Measurements from ENCODE around the gene PPP1R18.
A peak's percentile ranks its signal among the peaks of the same experiment; 100 is the strongest.
"Not testable (repeated sequence)": the region's sequence is repeated elsewhere in the genome, so short reads cannot be mapped to it uniquely, and the experiment has no call there.

Gene PPP1R18

GRCh38 chr6:30719791-30720737, 33.6 kb upstream of the PPP1R18 start, which contains the start of gene TUBB:
Gene TUBB, plus strand, starts transcription at chr6:30720352. Its CDS starts 155 bp downstream, at chr6:30720507.
- DNase-seq = peak; percentile 96

GRCh38 chr6:30719356-30719755, 32.9 kb upstream of the PPP1R18 start:
- no peak for DNase-seq

GRCh38 chr6:30717845-30718720, 31.6 kb upstream of the PPP1R18 start:
- DNase-seq = not testable (repeated sequence)

- DNase-seq = peak; percentile 97
Measured at GRCh38 chr6:30717129-30717844, 30.8 kb upstream of the PPP1R18 start, which contains the start of gene MDC1. Gene MDC1, minus strand, starts transcription at chr6:30717281. Its CDS starts 2,106 bp downstream, at chr6:30715175.

- DNase-seq = no peak
Measured at GRCh38 chr6:30716879-30717128, 30.4 kb upstream of the PPP1R18 start.

- DNase-seq = no peak
Measured at GRCh38 chr6:30714263-30714662, 27.8 kb upstream of the PPP1R18 start.

GRCh38 chr6:30712441-30712945, 26.0 kb upstream of the PPP1R18 start:
- DNase-seq = no peak

- no peak for DNase-seq
Measured at GRCh38 chr6:30711758-30712380, 25.4 kb upstream of the PPP1R18 start.

GRCh38 chr6:30709101-30709868, 22.8 kb upstream of the PPP1R18 start:
- DNase-seq = no peak

- DNase-seq = no peak
Measured at GRCh38 chr6:30707281-30707850, 20.9 kb upstream of the PPP1R18 start.

GRCh38 chr6:30705620-30706019, 19.2 kb upstream of the PPP1R18 start:
- no peak for DNase-seq

GRCh38 chr6:30703821-30704220, 17.4 kb upstream of the PPP1R18 start:
- no peak for DNase-seq

- no peak for DNase-seq
Measured at GRCh38 chr6:30703011-30703410, 16.6 kb upstream of the PPP1R18 start.

- DNase-seq = no peak
Measured at GRCh38 chr6:30700340-30700739, 13.9 kb upstream of the PPP1R18 start.

- DNase-seq = no peak
Measured at GRCh38 chr6:30696432-30696831, 10.0 kb upstream of the PPP1R18 start.

- DNase-seq = no peak
Measured at GRCh38 chr6:30691208-30691847, 4.9 kb upstream of the PPP1R18 start.

GRCh38 chr6:30690403-30691207, 4.2 kb upstream of the PPP1R18 start, which contains the start of gene NRM:
Gene NRM, minus strand, starts transcription at chr6:30690984. Its CDS starts 10 bp downstream, at chr6:30690974.
- DNase-seq = peak; percentile 90

- no peak for DNase-seq
Measured at GRCh38 chr6:30689985-30690384, 3.5 kb upstream of the PPP1R18 start.

GRCh38 chr6:30689022-30689865, 2.8 kb upstream of the PPP1R18 start:
- DNase-seq = no peak

Measured in activated CD8-positive, alpha-beta memory T cell treated with anti-CD3 and anti-CD28 coated beads, Interleukin-2, amount 50 U/mL, for 48 hours (primary cell).